22Rv1 (cell line): ENCODE measurements around the gene ST3GAL2.
"Not testable (repeated sequence)": the region's sequence is repeated elsewhere in the genome, so short reads cannot be mapped to it uniquely, and the experiment has no call there.

Source experiments
- H3K27ac ChIP-seq: fragments of 450-650 bp; 2 replicates; pipeline ENCODE4 v1.5.1; 2017
- CTCF ChIP-seq: fragments of 450-650 bp; IDR thresholded peaks from 2 replicates; pipeline ENCODE4 v1.5.1; 2017; ENCODE audit warnings: mild to moderate bottlenecking
- ZFX ChIP-seq: fragments of 450-650 bp; IDR thresholded peaks from 2 replicates; pipeline ENCODE4 v1.6.1; 2017; ENCODE audit warnings: antibody characterized with exemption, borderline replicate concordance

The ST3GAL2 gene

GRCh38 chr16:70454222-70455034 lies 15.5 kb upstream of the ST3GAL2 start, which contains the start of gene FCSK:
TSS of gene FCSK (plus strand) at chr16:70454595. CDS start at chr16:70463191, 8,596 bp downstream.
- TF ChIP-seq ZFX (no peak), CTCF (no peak)
- H3K27ac ChIP-seq, result peak within 1 kb of the TSS; percentile 78

GRCh38 chr16:70453892-70454221 lies 15.0 kb upstream of the ST3GAL2 start:
- peak overlapping the region; percentile 78 for H3K27ac ChIP-seq
- TF ChIP-seq CTCF (no peak), ZFX (no peak)

- H3K27ac ChIP-seq, result peak overlapping the region; percentile 78
- TF ChIP-seq CTCF, result no peak
- TF ChIP-seq ZFX, result no peak
Measured at GRCh38 chr16:70453117-70453891, 14.4 kb upstream of the ST3GAL2 start.

GRCh38 chr16:70451004-70451340 lies 12.1 kb upstream of the ST3GAL2 start:
- not testable (repeated sequence) for H3K27ac ChIP-seq

GRCh38 chr16:70450142-70451003 lies 11.5 kb upstream of the ST3GAL2 start:
- not testable (repeated sequence) for H3K27ac ChIP-seq

GRCh38 chr16:70448075-70448474 lies 9.2 kb upstream of the ST3GAL2 start:
- no peak overlapping the region for H3K27ac ChIP-seq
- TF ChIP-seq ZFX (no peak), CTCF (no peak)

- no peak overlapping the region for H3K27ac ChIP-seq
- TF ChIP-seq ZFX (no peak), CTCF (no peak)
Measured at GRCh38 chr16:70444249-70445063, 5.6 kb upstream of the ST3GAL2 start.
